Measurements from ENCODE around the gene SIX5.

DNA sequence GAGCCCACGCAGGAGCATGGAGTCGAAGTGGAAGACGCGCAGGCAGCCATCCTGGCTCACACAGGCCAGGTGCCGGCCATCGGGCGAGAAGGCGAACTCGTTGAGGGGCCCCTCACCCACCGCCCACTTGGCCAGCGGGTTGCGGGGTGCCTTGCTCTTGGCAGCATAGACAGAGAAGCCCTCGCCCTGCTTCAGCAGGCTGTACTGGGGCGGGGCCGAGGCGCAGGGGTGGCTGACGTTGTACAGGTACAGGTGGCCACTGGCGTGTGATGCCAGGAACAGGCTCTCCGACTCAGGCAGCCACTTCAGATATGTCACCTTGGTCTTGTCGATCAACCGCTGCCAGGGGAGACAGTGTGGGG is 17.5 kb upstream of the SIX5 start:
- TF ChIP-seq KAT7 (CRISPR knock-in tag; IDR thresholded peaks at IDR 0.05; ENCODE audit: borderline replicate concordance): no peak
- TF ChIP-seq, protein P1, sequence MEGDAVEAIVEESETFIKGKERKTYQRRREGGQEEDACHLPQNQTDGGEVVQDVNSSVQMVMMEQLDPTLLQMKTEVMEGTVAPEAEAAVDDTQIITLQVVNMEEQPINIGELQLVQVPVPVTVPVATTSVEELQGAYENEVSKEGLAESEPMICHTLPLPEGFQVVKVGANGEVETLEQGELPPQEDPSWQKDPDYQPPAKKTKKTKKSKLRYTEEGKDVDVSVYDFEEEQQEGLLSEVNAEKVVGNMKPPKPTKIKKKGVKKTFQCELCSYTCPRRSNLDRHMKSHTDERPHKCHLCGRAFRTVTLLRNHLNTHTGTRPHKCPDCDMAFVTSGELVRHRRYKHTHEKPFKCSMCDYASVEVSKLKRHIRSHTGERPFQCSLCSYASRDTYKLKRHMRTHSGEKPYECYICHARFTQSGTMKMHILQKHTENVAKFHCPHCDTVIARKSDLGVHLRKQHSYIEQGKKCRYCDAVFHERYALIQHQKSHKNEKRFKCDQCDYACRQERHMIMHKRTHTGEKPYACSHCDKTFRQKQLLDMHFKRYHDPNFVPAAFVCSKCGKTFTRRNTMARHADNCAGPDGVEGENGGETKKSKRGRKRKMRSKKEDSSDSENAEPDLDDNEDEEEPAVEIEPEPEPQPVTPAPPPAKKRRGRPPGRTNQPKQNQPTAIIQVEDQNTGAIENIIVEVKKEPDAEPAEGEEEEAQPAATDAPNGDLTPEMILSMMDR (IDR thresholded peaks at IDR 0.05): no peak
- TF ChIP-seq, protein P2, sequence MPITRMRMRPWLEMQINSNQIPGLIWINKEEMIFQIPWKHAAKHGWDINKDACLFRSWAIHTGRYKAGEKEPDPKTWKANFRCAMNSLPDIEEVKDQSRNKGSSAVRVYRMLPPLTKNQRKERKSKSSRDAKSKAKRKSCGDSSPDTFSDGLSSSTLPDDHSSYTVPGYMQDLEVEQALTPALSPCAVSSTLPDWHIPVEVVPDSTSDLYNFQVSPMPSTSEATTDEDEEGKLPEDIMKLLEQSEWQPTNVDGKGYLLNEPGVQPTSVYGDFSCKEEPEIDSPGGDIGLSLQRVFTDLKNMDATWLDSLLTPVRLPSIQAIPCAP (CRISPR knock-in tag; IDR thresholded peaks at IDR 0.05): no peak
- TF ChIP-seq RORB (CRISPR knock-in tag; IDR thresholded peaks at IDR 0.05): no peak
- TF ChIP-seq ATF1 (CRISPR knock-in tag; IDR thresholded peaks at IDR 0.05): no peak
- TF ChIP-seq, protein P3, sequence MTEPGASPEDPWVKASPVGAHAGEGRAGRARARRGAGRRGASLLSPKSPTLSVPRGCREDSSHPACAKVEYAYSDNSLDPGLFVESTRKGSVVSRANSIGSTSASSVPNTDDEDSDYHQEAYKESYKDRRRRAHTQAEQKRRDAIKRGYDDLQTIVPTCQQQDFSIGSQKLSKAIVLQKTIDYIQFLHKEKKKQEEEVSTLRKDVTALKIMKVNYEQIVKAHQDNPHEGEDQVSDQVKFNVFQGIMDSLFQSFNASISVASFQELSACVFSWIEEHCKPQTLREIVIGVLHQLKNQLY (CRISPR knock-in tag; IDR thresholded peaks at IDR 0.05): no peak
- no peak for TF ChIP-seq SMAD3 (CRISPR knock-in tag; IDR thresholded peaks at IDR 0.05; ENCODE audit: borderline replicate concordance)
- TF ChIP-seq FOXJ3 (CRISPR knock-in tag; IDR thresholded peaks at IDR 0.05; ENCODE audit: borderline replicate concordance): no peak
- TF ChIP-seq CREB1 (CRISPR knock-in tag; IDR thresholded peaks at IDR 0.05): no peak
- TF ChIP-seq, protein P4, sequence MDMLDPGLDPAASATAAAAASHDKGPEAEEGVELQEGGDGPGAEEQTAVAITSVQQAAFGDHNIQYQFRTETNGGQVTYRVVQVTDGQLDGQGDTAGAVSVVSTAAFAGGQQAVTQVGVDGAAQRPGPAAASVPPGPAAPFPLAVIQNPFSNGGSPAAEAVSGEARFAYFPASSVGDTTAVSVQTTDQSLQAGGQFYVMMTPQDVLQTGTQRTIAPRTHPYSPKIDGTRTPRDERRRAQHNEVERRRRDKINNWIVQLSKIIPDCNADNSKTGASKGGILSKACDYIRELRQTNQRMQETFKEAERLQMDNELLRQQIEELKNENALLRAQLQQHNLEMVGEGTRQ (CRISPR knock-in tag; IDR thresholded peaks at IDR 0.05): no peak
- TF ChIP-seq, protein P5, sequence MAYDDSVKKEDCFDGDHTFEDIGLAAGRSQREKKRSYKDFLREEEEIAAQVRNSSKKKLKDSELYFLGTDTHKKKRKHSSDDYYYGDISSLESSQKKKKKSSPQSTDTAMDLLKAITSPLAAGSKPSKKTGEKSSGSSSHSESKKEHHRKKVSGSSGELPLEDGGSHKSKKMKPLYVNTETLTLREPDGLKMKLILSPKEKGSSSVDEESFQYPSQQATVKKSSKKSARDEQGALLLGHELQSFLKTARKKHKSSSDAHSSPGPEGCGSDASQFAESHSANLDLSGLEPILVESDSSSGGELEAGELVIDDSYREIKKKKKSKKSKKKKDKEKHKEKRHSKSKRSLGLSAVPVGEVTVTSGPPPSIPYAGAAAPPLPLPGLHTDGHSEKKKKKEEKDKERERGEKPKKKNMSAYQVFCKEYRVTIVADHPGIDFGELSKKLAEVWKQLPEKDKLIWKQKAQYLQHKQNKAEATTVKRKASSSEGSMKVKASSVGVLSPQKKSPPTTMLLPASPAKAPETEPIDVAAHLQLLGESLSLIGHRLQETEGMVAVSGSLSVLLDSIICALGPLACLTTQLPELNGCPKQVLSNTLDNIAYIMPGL (CRISPR knock-in tag; IDR thresholded peaks at IDR 0.05): no peak
- TF ChIP-seq TP53 (CRISPR knock-in tag; IDR thresholded peaks at IDR 0.05): no peak
- no peak for TF ChIP-seq ETV6 (CRISPR knock-in tag; IDR thresholded peaks at IDR 0.05)
- TF ChIP-seq ZBTB21 (CRISPR knock-in tag; IDR thresholded peaks at IDR 0.05; ENCODE audit: borderline replicate concordance): no peak

Measured in WTC11 (cell line).